Natural killer cell (primary cell): ENCODE results near the gene PNKD. TPM values are rescaled to one million over a fixed set of nuclear protein-coding genes. Genes with fewer than 3 reads are reported as not detected.
"Not testable (repeated sequence)": the region's sequence is repeated elsewhere in the genome, so short reads cannot be mapped to it uniquely, and the experiment has no call there.

Experiments
- ATAC-seq, 3 donors: fragments of 150-1000 bp in 2 of 3; fragments of 200-7000 bp in 1 of 3; cut with Tn5 transposase; 1 replicate in 1 of 3; 2 replicates in 2 of 3; pipeline ENCODE4 v1.10.0; 2021; ENCODE audit warnings: mild to moderate bottlenecking in 2 of 3, moderate library complexity in 2 of 3
- DNase-seq, 2 donors: peaks; one replicate each; pipeline versions ENCODE4 v3.0.0 to v3.0.0-alpha.2; 2013 to 2021; ENCODE audit warnings: mixed read lengths in 1 of 2
- H3K27ac ChIP-seq: one replicate; pipeline ENCODE4 v1.5.1; 2013; ENCODE audit warnings: mild to moderate bottlenecking, low read length
- H3K27me3 ChIP-seq: one replicate; pipeline ENCODE4 v1.6.1; 2013; ENCODE audit warnings: low read length; ENCODE audit not compliant: control insufficient read depth, insufficient read depth
- H3K36me3 ChIP-seq: one replicate; pipeline ENCODE4 v1.6.1; 2013; ENCODE audit warnings: low read length; ENCODE audit not compliant: control insufficient read depth, insufficient read depth
- H3K4me1 ChIP-seq: one replicate; pipeline ENCODE4 v1.6.1; 2013; ENCODE audit warnings: low read length; ENCODE audit not compliant: control insufficient read depth, insufficient read depth
- H3K4me3 ChIP-seq: one replicate; pipeline ENCODE4 v1.5.1; 2013; ENCODE audit warnings: low read length
- H3K9me3 ChIP-seq: one replicate; pipeline ENCODE4 v1.6.1; 2013; ENCODE audit warnings: low read length; ENCODE audit not compliant: control insufficient read depth, insufficient read depth
- H3K27ac Mint-ChIP-seq, 2 donors: one replicate each; pipeline ENCODE4 v1.8.0; 2022; ENCODE audit warnings: mild to moderate bottlenecking in 2 of 2, mixed read lengths in 2 of 2, moderate library complexity in 1 of 2
- H3K27me3 Mint-ChIP-seq, 2 donors: one replicate each; pipeline ENCODE4 v1.8.0; 2022; ENCODE audit warnings: low read depth in 2 of 2, mixed read lengths in 2 of 2
- H3K36me3 Mint-ChIP-seq: one replicate; pipeline ENCODE4 v1.8.0; 2022; ENCODE audit warnings: mixed read lengths
- H3K4me1 Mint-ChIP-seq, 2 donors: one replicate each; pipeline ENCODE4 v1.8.0; 2022; ENCODE audit warnings: mixed read lengths in 2 of 2
- H3K4me3 Mint-ChIP-seq: one replicate; pipeline ENCODE4 v1.8.0; 2022; ENCODE audit warnings: mild to moderate bottlenecking, moderate library complexity, mixed read lengths
- H3K9me3 Mint-ChIP-seq, 2 donors: one replicate each; pipeline ENCODE4 v1.8.0; 2022; ENCODE audit warnings: mixed read lengths in 2 of 2
- CTCF ChIP-seq: fragments of 200-600 bp; IDR thresholded peaks from one replicate; pipeline ENCODE4 v1.8.0; 2022; ENCODE audit warnings: antibody characterized with exemption
- WGBS: methylation state at CpG from one replicate; pipeline ENCODE4 v1.1.7; 2013; ENCODE audit warnings: missing lambda C conversion rate; ENCODE audit not compliant: insufficient coverage; 5-methylcytosine and 5-hydroxymethylcytosine counted together
- intact Hi-C: fragments of 100-400 bp; cut with micrococcal nuclease; formaldehyde crosslinking; loops from one replicate; pipeline ENCODE4 v1.14.2; 2022
- total RNA-seq, 4 donors: library from RNA; stranded (reverse); fragments of 120-200 nt in 1 of 4; gene quantifications; one replicate each; pipeline versions ENCODE4 v1.2.3 to v1.2.4, GENCODE V29; 2013 to 2022

Gene PNKD
- total RNA-seq, 3 donors from 2014 or later (not counting 1 experiment from before 2014, with no cell fraction given) = 18.8 to 21.3 (median 18.9) TPM

GRCh38 chr2:218313356-218313755 is 43.0 kb downstream of the PNKD start:
- no peak for DNase-seq
- no peaks in the 10 kb centered on the region for H3K27me3 ChIP-seq
- intact Hi-C loops = no loop called here
- H3K9me3 ChIP-seq = no peaks in the 10 kb centered on the region
- peaks cover 12 to 13% of the 10 kb centered on the region in 2 donors for H3K4me1 Mint-ChIP-seq
- H3K36me3 Mint-ChIP-seq = no peaks in the 10 kb centered on the region
- no peak for TF ChIP-seq CTCF
- ATAC-seq = no peak
- H3K4me1 ChIP-seq = peaks cover 16% of the 10 kb centered on the region
- no peak overlapping the region for H3K27ac Mint-ChIP-seq
- H3K27me3 Mint-ChIP-seq = peaks cover 0 to 3% of the 10 kb centered on the region in 2 donors
- H3K4me3 ChIP-seq = no peak overlapping the region
- WGBS = no CpG with 5 or more reads among the region's 1 CpG
- no peak overlapping the region for H3K27ac ChIP-seq
- no peaks in the 10 kb centered on the region for H3K9me3 Mint-ChIP-seq
- no peak overlapping the region for H3K4me3 Mint-ChIP-seq
- H3K36me3 ChIP-seq = no peaks in the 10 kb centered on the region

GRCh38 chr2:218314764-218315163 is 44.4 kb downstream of the PNKD start:
- H3K9me3 Mint-ChIP-seq, DNase-seq, ATAC-seq, H3K4me3 ChIP-seq, H3K27me3 ChIP-seq, H3K27me3 Mint-ChIP-seq, H3K4me3 Mint-ChIP-seq, H3K9me3 ChIP-seq, H3K36me3 Mint-ChIP-seq, H3K36me3 ChIP-seq, intact Hi-C loops, H3K27ac ChIP-seq, H3K27ac Mint-ChIP-seq: not testable (repeated sequence)
- H3K4me1 ChIP-seq = peaks cover 16% of the 10 kb centered on the region
- WGBS = 94% methylated on average over 4 of the region's 4 CpGs
- peaks cover 12 to 13% of the 10 kb centered on the region in 2 donors for H3K4me1 Mint-ChIP-seq

GRCh38 chr2:218315397-218315796 is 45.1 kb downstream of the PNKD start:
- Mint-ChIP-seq H3K27ac (no peak overlapping the region), H3K4me3 (no peak overlapping the region), H3K4me1 (peaks cover 12 to 13% of the 10 kb centered on the region in 2 donors), H3K27me3 (no peaks in the 10 kb centered on the region), H3K36me3 (no peaks in the 10 kb centered on the region), H3K9me3 (no peaks in the 10 kb centered on the region)
- intact Hi-C loops = no loop called here
- no peaks in the 10 kb centered on the region for H3K36me3 ChIP-seq
- H3K27me3 ChIP-seq = no peaks in the 10 kb centered on the region
- no peak for ATAC-seq
- H3K4me1 ChIP-seq = peaks cover 16% of the 10 kb centered on the region
- no peak for TF ChIP-seq CTCF
- 97% methylated on average over 5 of the region's 8 CpGs for WGBS
- no peak overlapping the region for H3K27ac ChIP-seq
- H3K9me3 ChIP-seq = no peaks in the 10 kb centered on the region
- H3K4me3 ChIP-seq = no peak overlapping the region
- DNase-seq = no peak

- DNase-seq = no peak
- no peaks in the 10 kb centered on the region for H3K27me3 ChIP-seq
- WGBS = 100% methylated on average over 1 of the region's 1 CpG
- Mint-ChIP-seq H3K36me3 (no peaks in the 10 kb centered on the region), H3K27me3 (no peaks in the 10 kb centered on the region), H3K4me3 (no peak overlapping the region), H3K27ac (no peak overlapping the region), H3K4me1 (peaks cover 12 to 15% of the 10 kb centered on the region in 2 donors), H3K9me3 (no peaks in the 10 kb centered on the region)
- peaks cover 19% of the 10 kb centered on the region for H3K4me1 ChIP-seq
- intact Hi-C loops = no loop called here
- ATAC-seq = no peak
- H3K36me3 ChIP-seq = no peaks in the 10 kb centered on the region
- no peaks in the 10 kb centered on the region for H3K9me3 ChIP-seq
- no peak overlapping the region for H3K4me3 ChIP-seq
- no peak for TF ChIP-seq CTCF
- no peak overlapping the region for H3K27ac ChIP-seq
Observed at GRCh38 chr2:218317303-218317630, 46.9 kb downstream of the PNKD start.
